Body of pancreas (tissue), 4 donors: ENCODE results near the gene METRNL.

ENCODE experiments used
- CTCF ChIP-seq, 7 experiments: fragments of 450-650 bp in 4 of 7; fragments of 200-600 bp in 3 of 7; sonication (generic) in 3 of 7; IDR thresholded peaks; one replicate each; pipeline ENCODE4 v1.5.1; 2016 to 2019; ENCODE audit warnings: antibody characterized with exemption in 7 of 7
- POLR2A ChIP-seq, 3 donors: fragments of 450-650 bp; IDR thresholded peaks; one replicate each; pipeline ENCODE4 v1.6.1; 2016; ENCODE audit warnings: antibody characterized with exemption in 3 of 3, mild to moderate bottlenecking in 2 of 3

DNA sequence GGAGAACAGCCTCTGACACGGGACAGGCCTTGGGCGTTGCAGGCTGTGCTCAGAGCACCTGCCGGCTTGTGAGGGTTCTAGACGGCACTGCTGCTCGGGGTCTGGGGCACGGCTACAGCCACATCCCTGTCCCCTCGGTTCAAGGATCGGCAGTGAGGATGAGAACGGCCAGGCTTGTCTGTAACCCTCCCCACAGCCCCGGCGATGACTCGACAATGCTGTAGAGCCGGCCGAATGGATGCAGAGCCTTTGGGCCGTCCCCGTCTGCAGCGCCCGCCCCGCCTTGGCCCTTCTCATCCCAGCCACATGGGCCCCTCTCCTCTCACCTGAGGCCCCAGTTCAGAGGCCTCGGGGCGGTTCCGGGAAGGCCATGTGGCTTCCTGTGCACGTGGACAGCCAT lies 49.0 kb upstream of the METRNL start:
- TF ChIP-seq CTCF (IDR thresholded peaks at IDR 0.05) (no peak), POLR2A (IDR thresholded peaks at IDR 0.05) (no peak)
